HepG2 (cell line): ENCODE measurements around the gene GAN. TPM values are rescaled to one million over a fixed set of nuclear protein-coding genes. Genes with fewer than 3 reads are reported as not detected.

Experiments
- ATAC-seq: fragments of 200-7000 bp; cut with Tn5 transposase; 3 replicates; pipeline ENCODE4 v1.9.1; 2020; ENCODE audit warnings: mild to moderate bottlenecking, moderate library complexity
- BruUV-seq: library from RNA; stranded (reverse); fragments of 400-500 nt; replicated peaks from 2 replicates; lab custom pipeline; 2021; lab: Mats Ljungman, UMichigan
- CTCF ChIA-PET: fragments of 300-600 bp; formaldehyde crosslinking; extraction: SDS; loops from one replicate; lab custom pipeline; 2021; ENCODE audit warnings: low total read pairs, inconsistent platforms, low intra/inter-chr PET ratio; lab: Yijun Ruan, JAX
- POLR2A ChIA-PET: fragments of 350-600 bp; sonication (Branson Sonifier 250); formaldehyde crosslinking; loops from one replicate; lab custom pipeline; 2020; ENCODE audit warnings: antibody characterized with exemption, inconsistent platforms; lab: Yijun Ruan, JAX
- DNase-seq: peaks from one replicate; pipeline ENCODE4 v3.0.0-alpha.2; 2015; ENCODE audit warnings: low spot score
- FAIRE-seq: peaks from 3 replicates; lab custom pipeline; 2011; peaks lifted over from hg19 to GRCh38; lab: Jason Lieb, UNC
- H2AFZ ChIP-seq: one replicate; pipeline ENCODE4 v1.6.1; 2011; ENCODE audit warnings: low read length, inconsistent platforms
- H3K27ac ChIP-seq: fragments of 300-600 bp; 3 replicates; pipeline ENCODE4 v1.8.0; 2011; ENCODE audit warnings: mixed run types, mild to moderate bottlenecking, mixed read lengths, low read length, inconsistent platforms; ENCODE audit not compliant: insufficient read depth; ENCODE audit errors: extremely low read length
- H3K27me3 ChIP-seq, 2 experiments: fragments of 200-600 bp in 1 of 2; 2 replicates in 1 of 2; 3 replicates in 1 of 2; pipeline versions ENCODE4 v1.6.0 to v1.8.0; 2011; ENCODE audit warnings: low read length in 2 of 2, mild to moderate bottlenecking in 2 of 2, moderate library complexity in 2 of 2, inconsistent platforms in 1 of 2; ENCODE audit not compliant: insufficient read depth in 2 of 2, control insufficient read depth in 1 of 2
- H3K36me3 ChIP-seq, 2 experiments: fragments of 200-600 bp in 1 of 2; replicated peaks in 1 of 2; 2 replicates in 1 of 2; 3 replicates in 1 of 2; pipeline versions ENCODE4 v1.5.1 to v1.8.0; 2011; ENCODE audit warnings: low read length in 2 of 2, inconsistent platforms in 1 of 2; ENCODE audit not compliant: insufficient read depth in 2 of 2, control insufficient read depth in 1 of 2
- H3K4me1 ChIP-seq: 2 replicates; pipeline ENCODE4 v1.5.1; 2012; ENCODE audit warnings: low read length, inconsistent platforms; ENCODE audit not compliant: insufficient read depth
- H3K4me2 ChIP-seq: 2 replicates; pipeline ENCODE4 v1.6.0; 2011; ENCODE audit warnings: low read depth, low read length, inconsistent platforms
- H3K4me3 ChIP-seq, 3 experiments: fragments of 200-600 bp in 1 of 3; sonication (generic), shearing (Covaris generic) in 1 of 3; replicated peaks in 1 of 3; 2 replicates each; pipeline ENCODE4 v1.5.1; 2011 to 2016; ENCODE audit warnings: low read length in 3 of 3, inconsistent platforms in 2 of 3, low read depth in 2 of 3, mild to moderate bottlenecking in 2 of 3, control low read depth in 1 of 3, mixed read lengths in 1 of 3; ENCODE audit not compliant: insufficient read depth in 1 of 3
- H3K79me2 ChIP-seq: one replicate; pipeline ENCODE4 v1.6.1; 2011; ENCODE audit warnings: low read length, inconsistent platforms; ENCODE audit not compliant: insufficient read depth
- H3K9ac ChIP-seq: 2 replicates; pipeline ENCODE4 v1.6.0; 2011; ENCODE audit warnings: mild to moderate bottlenecking, low read depth, low read length, inconsistent platforms; ENCODE audit not compliant: insufficient read depth
- H3K9me3 ChIP-seq: 2 replicates; pipeline ENCODE4 v1.5.1; 2012; ENCODE audit warnings: mild to moderate bottlenecking, low read length
- H4K20me1 ChIP-seq: 2 replicates; pipeline ENCODE4 v1.6.0; 2011; ENCODE audit warnings: inconsistent platforms, mild to moderate bottlenecking, low read length, moderate library complexity; ENCODE audit not compliant: insufficient read depth
- CEBPG ChIP-seq: IDR thresholded peaks from 2 replicates; pipeline ENCODE4 v1.6.1; 2016
- DPF2 ChIP-seq: sonication (generic); formaldehyde crosslinking; IDR thresholded peaks from 2 replicates; pipeline ENCODE4 v1.4.0; 2020; ENCODE audit warnings: mild to moderate bottlenecking, low read depth, missing genetic modification reagents, borderline replicate concordance
- ZKSCAN8 ChIP-seq: IDR thresholded peaks from 2 replicates; pipeline ENCODE4 v1.6.1; 2016; ENCODE audit warnings: borderline replicate concordance, missing genetic modification reagents, missing compliant biosample characterization
- ZNF12 ChIP-seq: sonication (generic); formaldehyde crosslinking; IDR thresholded peaks from 2 replicates; pipeline ENCODE4 v1.5.0; 2020; ENCODE audit warnings: missing genetic modification reagents
- ZNF143 ChIP-seq: sonication (generic); formaldehyde crosslinking; IDR thresholded peaks from 2 replicates; pipeline ENCODE4 v1.4.0; 2020; ENCODE audit warnings: missing genetic modification reagents
- ZNF235 ChIP-seq: sonication (generic); formaldehyde crosslinking; IDR thresholded peaks from 2 replicates; pipeline ENCODE4 v1.8.1; 2023; ENCODE audit warnings: mild to moderate bottlenecking, missing genetic modification reagents, borderline replicate concordance
- ZNF367 ChIP-seq: sonication (generic); formaldehyde crosslinking; IDR thresholded peaks from 2 replicates; pipeline ENCODE4 v1.4.0; 2020; ENCODE audit warnings: missing genetic modification reagents, borderline replicate concordance
- ZNF766 ChIP-seq: sonication (generic); formaldehyde crosslinking; IDR thresholded peaks from 2 replicates; pipeline ENCODE4 v1.5.0; 2020; ENCODE audit warnings: missing genetic modification reagents, borderline replicate concordance
- WGBS: methylation state at CpG from one replicate; pipeline ENCODE4 v1.1.6; 2017; ENCODE audit warnings: low lambda C conversion rate; 5-methylcytosine and 5-hydroxymethylcytosine counted together
- in situ Hi-C: cut with HindIII; loops from 2 replicates; pipeline ENCODE4 v1.10.0; 2017; ENCODE audit warnings: low pct_unique_long_range_greater_than_20kb; ENCODE audit not compliant: extremely low pct_ligation_motif_present
- intact Hi-C: fragments of 100-400 bp; cut with micrococcal nuclease; formaldehyde crosslinking; loops from one replicate; pipeline ENCODE4 v1.10.0; 2022; ENCODE audit not compliant: unreplicated experiment
- polyA plus RNA-seq, 8 experiments: library from polyadenylated mRNA; depleted of rRNA in 3 of 8; stranded (reverse) in 7 of 8; unstranded in 1 of 8; fragments of >200 nt; fragmentation: Illumina TruSeq in 4 of 8; extraction: Trizol in 4 of 8; gene quantifications; 2 replicates each; pipeline versions ENCODE4 v1.2.1 to v1.2.3, GENCODE V29; 2011 to 2016; ENCODE audit warnings: low read depth in 4 of 8, missing spikeins in 1 of 8, mixed read lengths in 1 of 8; ENCODE audit not compliant: insufficient read depth in 1 of 8
- total RNA-seq, 5 experiments: library from RNA; depleted of rRNA; stranded (reverse); fragments of >200 nt; fragmentation: Illumina TruSeq; extraction: Trizol; gene quantifications; 2 replicates each; pipeline ENCODE4 v1.2.3, GENCODE V29; 2016; ENCODE audit warnings: low read depth in 1 of 5
- TF ChIP-seq, protein P1 (sequence below): sonication (generic); formaldehyde crosslinking; conservative IDR thresholded peaks from 2 replicates; pipeline ENCODE4 v1.4.0; 2020; ENCODE audit warnings: mild to moderate bottlenecking, missing genetic modification reagents, moderate library complexity
- TF ChIP-seq, protein P2 (sequence below): sonication (generic); formaldehyde crosslinking; IDR thresholded peaks from 2 replicates; pipeline ENCODE4 v1.4.0; 2020; ENCODE audit warnings: missing genetic modification reagents
- TF ChIP-seq, protein P3 (sequence below): sonication (generic); formaldehyde crosslinking; IDR thresholded peaks from 2 replicates; pipeline ENCODE4 v1.4.0; 2020; ENCODE audit warnings: missing genetic modification reagents
- TF ChIP-seq, protein P4 (sequence below): sonication (generic); formaldehyde crosslinking; IDR thresholded peaks from 2 replicates; pipeline ENCODE4 v1.9.0; 2021; ENCODE audit warnings: mild to moderate bottlenecking, missing genetic modification reagents

Gene GAN
- total and polyA plus RNA-seq, 2 of the 13 experiments (the other 11 are each of a cell fraction or from before 2014, with no cell fraction given) = 4.3 to 11.0 TPM

DNA sequence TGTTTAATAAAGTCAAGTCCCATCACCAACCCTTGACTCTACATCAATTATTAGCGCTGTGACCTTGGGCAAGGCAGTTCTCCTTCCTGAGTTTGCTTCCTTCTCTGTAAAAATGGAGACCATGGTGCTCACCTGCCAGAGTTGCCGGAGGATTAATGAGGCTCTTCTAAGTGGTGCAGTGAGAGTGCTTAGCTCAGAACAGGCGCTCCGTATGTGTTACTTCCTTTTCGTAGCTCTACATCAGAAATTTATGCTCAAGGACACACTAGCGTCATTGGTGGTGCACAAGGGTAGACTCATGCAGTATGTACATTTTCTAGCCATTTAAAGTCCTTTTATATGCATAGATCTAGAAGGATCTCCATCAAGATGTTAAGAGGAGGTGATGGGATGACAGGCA is 112.5 kb downstream of the GAN start:
- in situ Hi-C loops = no loop called here
- no peak for DNase-seq
- H3K27ac ChIP-seq = no peak overlapping the region
- no peaks in the 10 kb centered on the region for H4K20me1 ChIP-seq
- no peak for ATAC-seq
- no peak overlapping the region for H3K9ac ChIP-seq
- ChIA-PET POLR2A (no interaction called here), CTCF (no interaction called here)
- WGBS = 86% methylated on average over 6 of the region's 6 CpGs
- no peak overlapping the region for H3K4me3 ChIP-seq
- no peaks in the 10 kb centered on the region for H3K79me2 ChIP-seq
- BruUV-seq = no TSS peak
- TF ChIP-seq CEBPG (CRISPR knock-in tag) (no peak), ZNF235 (no peak), ZKSCAN8 (CRISPR knock-in tag) (no peak), ZNF12 (CRISPR knock-in tag) (no peak), ZNF143 (CRISPR knock-in tag) (no peak), ZNF766 (no peak), ZNF367 (no peak), DPF2 (CRISPR knock-in tag) (no peak)
- TF ChIP-seq, protein P1, sequence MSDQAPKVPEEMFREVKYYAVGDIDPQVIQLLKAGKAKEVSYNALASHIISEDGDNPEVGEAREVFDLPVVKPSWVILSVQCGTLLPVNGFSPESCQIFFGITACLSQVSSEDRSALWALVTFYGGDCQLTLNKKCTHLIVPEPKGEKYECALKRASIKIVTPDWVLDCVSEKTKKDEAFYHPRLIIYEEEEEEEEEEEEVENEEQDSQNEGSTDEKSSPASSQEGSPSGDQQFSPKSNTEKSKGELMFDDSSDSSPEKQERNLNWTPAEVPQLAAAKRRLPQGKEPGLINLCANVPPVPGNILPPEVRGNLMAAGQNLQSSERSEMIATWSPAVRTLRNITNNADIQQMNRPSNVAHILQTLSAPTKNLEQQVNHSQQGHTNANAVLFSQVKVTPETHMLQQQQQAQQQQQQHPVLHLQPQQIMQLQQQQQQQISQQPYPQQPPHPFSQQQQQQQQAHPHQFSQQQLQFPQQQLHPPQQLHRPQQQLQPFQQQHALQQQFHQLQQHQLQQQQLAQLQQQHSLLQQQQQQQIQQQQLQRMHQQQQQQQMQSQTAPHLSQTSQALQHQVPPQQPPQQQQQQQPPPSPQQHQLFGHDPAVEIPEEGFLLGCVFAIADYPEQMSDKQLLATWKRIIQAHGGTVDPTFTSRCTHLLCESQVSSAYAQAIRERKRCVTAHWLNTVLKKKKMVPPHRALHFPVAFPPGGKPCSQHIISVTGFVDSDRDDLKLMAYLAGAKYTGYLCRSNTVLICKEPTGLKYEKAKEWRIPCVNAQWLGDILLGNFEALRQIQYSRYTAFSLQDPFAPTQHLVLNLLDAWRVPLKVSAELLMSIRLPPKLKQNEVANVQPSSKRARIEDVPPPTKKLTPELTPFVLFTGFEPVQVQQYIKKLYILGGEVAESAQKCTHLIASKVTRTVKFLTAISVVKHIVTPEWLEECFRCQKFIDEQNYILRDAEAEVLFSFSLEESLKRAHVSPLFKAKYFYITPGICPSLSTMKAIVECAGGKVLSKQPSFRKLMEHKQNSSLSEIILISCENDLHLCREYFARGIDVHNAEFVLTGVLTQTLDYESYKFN = no peak
- TF ChIP-seq, protein P2, sequence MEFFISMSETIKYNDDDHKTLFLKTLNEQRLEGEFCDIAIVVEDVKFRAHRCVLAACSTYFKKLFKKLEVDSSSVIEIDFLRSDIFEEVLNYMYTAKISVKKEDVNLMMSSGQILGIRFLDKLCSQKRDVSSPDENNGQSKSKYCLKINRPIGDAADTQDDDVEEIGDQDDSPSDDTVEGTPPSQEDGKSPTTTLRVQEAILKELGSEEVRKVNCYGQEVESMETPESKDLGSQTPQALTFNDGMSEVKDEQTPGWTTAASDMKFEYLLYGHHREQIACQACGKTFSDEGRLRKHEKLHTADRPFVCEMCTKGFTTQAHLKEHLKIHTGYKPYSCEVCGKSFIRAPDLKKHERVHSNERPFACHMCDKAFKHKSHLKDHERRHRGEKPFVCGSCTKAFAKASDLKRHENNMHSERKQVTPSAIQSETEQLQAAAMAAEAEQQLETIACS (CRISPR knock-in tag) = no peak
- TF ChIP-seq, protein P3, sequence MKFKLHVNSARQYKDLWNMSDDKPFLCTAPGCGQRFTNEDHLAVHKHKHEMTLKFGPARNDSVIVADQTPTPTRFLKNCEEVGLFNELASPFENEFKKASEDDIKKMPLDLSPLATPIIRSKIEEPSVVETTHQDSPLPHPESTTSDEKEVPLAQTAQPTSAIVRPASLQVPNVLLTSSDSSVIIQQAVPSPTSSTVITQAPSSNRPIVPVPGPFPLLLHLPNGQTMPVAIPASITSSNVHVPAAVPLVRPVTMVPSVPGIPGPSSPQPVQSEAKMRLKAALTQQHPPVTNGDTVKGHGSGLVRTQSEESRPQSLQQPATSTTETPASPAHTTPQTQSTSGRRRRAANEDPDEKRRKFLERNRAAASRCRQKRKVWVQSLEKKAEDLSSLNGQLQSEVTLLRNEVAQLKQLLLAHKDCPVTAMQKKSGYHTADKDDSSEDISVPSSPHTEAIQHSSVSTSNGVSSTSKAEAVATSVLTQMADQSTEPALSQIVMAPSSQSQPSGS (CRISPR knock-in tag) = no peak
- TF ChIP-seq, protein P4, sequence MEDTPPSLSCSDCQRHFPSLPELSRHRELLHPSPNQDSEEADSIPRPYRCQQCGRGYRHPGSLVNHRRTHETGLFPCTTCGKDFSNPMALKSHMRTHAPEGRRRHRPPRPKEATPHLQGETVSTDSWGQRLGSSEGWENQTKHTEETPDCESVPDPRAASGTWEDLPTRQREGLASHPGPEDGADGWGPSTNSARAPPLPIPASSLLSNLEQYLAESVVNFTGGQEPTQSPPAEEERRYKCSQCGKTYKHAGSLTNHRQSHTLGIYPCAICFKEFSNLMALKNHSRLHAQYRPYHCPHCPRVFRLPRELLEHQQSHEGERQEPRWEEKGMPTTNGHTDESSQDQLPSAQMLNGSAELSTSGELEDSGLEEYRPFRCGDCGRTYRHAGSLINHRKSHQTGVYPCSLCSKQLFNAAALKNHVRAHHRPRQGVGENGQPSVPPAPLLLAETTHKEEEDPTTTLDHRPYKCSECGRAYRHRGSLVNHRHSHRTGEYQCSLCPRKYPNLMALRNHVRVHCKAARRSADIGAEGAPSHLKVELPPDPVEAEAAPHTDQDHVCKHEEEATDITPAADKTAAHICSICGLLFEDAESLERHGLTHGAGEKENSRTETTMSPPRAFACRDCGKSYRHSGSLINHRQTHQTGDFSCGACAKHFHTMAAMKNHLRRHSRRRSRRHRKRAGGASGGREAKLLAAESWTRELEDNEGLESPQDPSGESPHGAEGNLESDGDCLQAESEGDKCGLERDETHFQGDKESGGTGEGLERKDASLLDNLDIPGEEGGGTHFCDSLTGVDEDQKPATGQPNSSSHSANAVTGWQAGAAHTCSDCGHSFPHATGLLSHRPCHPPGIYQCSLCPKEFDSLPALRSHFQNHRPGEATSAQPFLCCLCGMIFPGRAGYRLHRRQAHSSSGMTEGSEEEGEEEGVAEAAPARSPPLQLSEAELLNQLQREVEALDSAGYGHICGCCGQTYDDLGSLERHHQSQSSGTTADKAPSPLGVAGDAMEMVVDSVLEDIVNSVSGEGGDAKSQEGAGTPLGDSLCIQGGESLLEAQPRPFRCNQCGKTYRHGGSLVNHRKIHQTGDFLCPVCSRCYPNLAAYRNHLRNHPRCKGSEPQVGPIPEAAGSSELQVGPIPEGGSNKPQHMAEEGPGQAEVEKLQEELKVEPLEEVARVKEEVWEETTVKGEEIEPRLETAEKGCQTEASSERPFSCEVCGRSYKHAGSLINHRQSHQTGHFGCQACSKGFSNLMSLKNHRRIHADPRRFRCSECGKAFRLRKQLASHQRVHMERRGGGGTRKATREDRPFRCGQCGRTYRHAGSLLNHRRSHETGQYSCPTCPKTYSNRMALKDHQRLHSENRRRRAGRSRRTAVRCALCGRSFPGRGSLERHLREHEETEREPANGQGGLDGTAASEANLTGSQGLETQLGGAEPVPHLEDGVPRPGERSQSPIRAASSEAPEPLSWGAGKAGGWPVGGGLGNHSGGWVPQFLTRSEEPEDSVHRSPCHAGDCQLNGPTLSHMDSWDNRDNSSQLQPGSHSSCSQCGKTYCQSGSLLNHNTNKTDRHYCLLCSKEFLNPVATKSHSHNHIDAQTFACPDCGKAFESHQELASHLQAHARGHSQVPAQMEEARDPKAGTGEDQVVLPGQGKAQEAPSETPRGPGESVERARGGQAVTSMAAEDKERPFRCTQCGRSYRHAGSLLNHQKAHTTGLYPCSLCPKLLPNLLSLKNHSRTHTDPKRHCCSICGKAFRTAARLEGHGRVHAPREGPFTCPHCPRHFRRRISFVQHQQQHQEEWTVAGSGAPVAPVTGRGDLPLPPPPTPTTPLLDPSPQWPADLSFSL (CRISPR knock-in tag) = no peak
- TF ChIP-seq, all 625 proteins: peak for 0
- peaks cover 44% of the 10 kb centered on the region for H3K4me1 ChIP-seq
- intact Hi-C loops = no loop called here
- H3K9me3 ChIP-seq = no peaks in the 10 kb centered on the region
- no peak overlapping the region for H2AFZ ChIP-seq
- FAIRE-seq = no peak
- H3K27me3 ChIP-seq = no peaks in the 10 kb centered on the region
- H3K4me2 ChIP-seq = no peak overlapping the region
- H3K36me3 ChIP-seq = no peaks in the 10 kb centered on the region
